ENCODE data around the gene EBF3. TPM values are rescaled to one million over a fixed set of nuclear protein-coding genes. Genes with fewer than 3 reads are reported as not detected.

Gene EBF3
- total and polyA plus RNA-seq, 9 of the 15 experiments (the other 6 are each of a cell fraction or from before 2014, with no cell fraction given) = not detected

DNA sequence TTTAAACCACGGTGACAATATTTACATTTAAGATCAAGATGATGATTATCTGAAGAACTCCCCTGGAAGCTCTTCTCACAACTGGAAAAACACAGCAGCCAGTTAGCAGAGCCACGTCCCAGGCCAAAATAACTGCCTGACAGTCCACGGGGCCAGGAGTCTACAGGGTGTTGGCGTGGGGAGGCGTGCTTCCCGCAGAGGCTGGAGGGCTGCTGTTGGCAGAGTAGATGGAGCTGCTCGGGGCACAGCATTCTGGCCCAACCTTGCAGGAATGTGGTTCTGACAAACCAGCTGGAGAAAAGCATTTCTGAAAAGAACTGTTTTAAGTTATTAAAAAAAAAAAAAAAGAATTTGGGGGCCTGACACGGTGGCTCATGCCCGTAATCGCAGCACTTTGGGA is 177.9 kb downstream of the EBF3 start:
- Histone ChIP-seq H3K4me1 (replicated peaks in 1 of 2; ENCODE audit: control insufficient read depth in 2 of 2, insufficient read depth in 2 of 2, low read length in 2 of 2) (no peaks in the 10 kb centered on the region), H3K27me3 (ENCODE audit: control insufficient read depth in 2 of 2, insufficient read depth in 2 of 2, low read length in 2 of 2) (peaks cover 0 to 12% of the 10 kb centered on the region in 2 experiments; a peak in 1 of 5 replicates), H3K27ac (ENCODE audit: extremely low read depth, low read depth, low read length) (no peak overlapping the region), H3K79me2 (ENCODE audit: control insufficient read depth, insufficient read depth, low read length) (no peaks in the 10 kb centered on the region), H2AFZ (ENCODE audit: low read depth, low read length) (no peak overlapping the region), H3K4me3 (no peak overlapping the region), H3K4me2 (ENCODE audit: insufficient read depth, low read length) (no peak overlapping the region), H3K9me3 (replicated peaks; ENCODE audit: control insufficient read depth, insufficient read depth, low read depth, low read length) (no peaks in the 10 kb centered on the region), H3K9ac (ENCODE audit: insufficient read depth in 1 of 2, low read depth in 2 of 2, low read length in 2 of 2) (no peak overlapping the region), H4K20me1 (replicated peaks; ENCODE audit: control insufficient read depth, insufficient read depth, low read length) (no peaks in the 10 kb centered on the region), H3K9me1 (ENCODE audit: control insufficient read depth, insufficient read depth, low read length) (no peaks in the 10 kb centered on the region), H3K36me3 (ENCODE audit: control insufficient read depth, insufficient read depth, low read length) (no peaks in the 10 kb centered on the region)
- intact Hi-C loops (cut with micrococcal nuclease) = no loop called here
- ChIA-PET CTCF (ENCODE audit: low intra/inter-chr PET ratio) (interaction anchor here (0.6 kb wide), 1 partner anchor 1937 kb away, joined by 6 read pairs; no protein-coding TSS in a partner anchor), POLR2A (no interaction called here)
- ATAC-seq (no peak), FAIRE-seq (no peak), DNase-seq (ENCODE audit: extremely low read depth in 1 of 4, low spot score in 3 of 4) (no peak)
- BruUV-seq (replicated peaks) = no TSS peak
- in situ Hi-C loops (cut with MboI) = no loop called here
- TF ChIP-seq RAD51 (IDR thresholded peaks at IDR 0.05; ENCODE audit: borderline replicate concordance, low read depth) (no peak), NBN (IDR thresholded peaks at IDR 0.05; ENCODE audit: low read depth) (no peak), STAG1 (CRISPR knock-in tag; IDR thresholded peaks at IDR 0.05; ENCODE audit: borderline replicate concordance) (no peak), RB1 (IDR thresholded peaks at IDR 0.05; ENCODE audit: low read depth) (no peak), NCOR1 (IDR thresholded peaks at IDR 0.05) (no peak), POLR2H (tag; IDR thresholded peaks at IDR 0.05; ENCODE audit: low read depth) (no peak), SMARCA4 (IDR thresholded peaks at IDR 0.05) (no peak), ZNF668 (CRISPR knock-in tag; IDR thresholded peaks at IDR 0.05) (no peak), ZBTB7A (IDR thresholded peaks at IDR 0.05; ENCODE audit: borderline replicate concordance, control insufficient read depth, low read depth, low read length) (no peak)
- TF ChIP-seq, protein P1, sequence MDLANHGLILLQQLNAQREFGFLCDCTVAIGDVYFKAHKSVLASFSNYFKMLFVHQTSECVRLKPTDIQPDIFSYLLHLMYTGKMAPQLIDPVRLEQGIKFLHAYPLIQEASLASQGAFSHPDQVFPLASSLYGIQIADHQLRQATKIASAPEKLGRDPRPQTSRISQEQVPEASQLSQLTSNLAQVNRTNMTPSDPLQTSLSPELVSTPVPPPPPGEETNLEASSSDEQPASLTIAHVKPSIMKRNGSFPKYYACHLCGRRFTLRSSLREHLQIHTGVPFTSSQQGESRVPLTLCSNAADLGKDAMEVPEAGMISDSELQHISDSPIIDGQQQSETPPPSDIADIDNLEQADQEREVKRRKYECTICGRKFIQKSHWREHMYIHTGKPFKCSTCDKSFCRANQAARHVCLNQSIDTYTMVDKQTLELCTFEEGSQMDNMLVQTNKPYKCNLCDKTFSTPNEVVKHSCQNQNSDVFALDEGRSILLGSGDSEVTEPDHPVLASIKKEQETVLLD (IDR thresholded peaks at IDR 0.05) = no peak
- 0% methylated on average over 9 of the region's 10 CpGs for WGBS (ENCODE audit: insufficient coverage, low coverage, missing lambda C conversion rate)
